Measurements from ENCODE around the gene DLG2.

Gene DLG2

DNA sequence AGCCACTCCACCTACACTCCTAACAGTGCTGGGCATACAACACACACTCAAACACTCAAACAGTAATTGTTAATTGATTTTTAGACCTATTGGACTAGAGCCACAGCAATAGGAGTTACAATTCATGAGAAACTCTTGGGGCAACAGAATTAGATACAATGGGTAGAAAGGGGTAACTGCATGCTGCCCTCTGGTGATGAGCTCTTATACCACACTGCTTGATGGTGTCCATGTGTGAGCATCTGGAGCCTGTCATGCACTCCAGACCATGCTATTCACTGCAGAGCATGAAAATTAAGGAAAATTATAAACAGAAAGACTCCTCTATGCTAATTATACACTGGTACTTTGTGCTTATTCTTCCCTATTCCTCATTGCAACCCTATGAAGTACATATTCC is 1365.4 kb downstream of the DLG2 start:
- H3K4me3 ChIP-seq (ENCODE audit: low read depth, low read length): no peak overlapping the region
- peak; percentile 11 for DNase-seq (ENCODE audit: low read depth)
- TF ChIP-seq, protein P1, sequence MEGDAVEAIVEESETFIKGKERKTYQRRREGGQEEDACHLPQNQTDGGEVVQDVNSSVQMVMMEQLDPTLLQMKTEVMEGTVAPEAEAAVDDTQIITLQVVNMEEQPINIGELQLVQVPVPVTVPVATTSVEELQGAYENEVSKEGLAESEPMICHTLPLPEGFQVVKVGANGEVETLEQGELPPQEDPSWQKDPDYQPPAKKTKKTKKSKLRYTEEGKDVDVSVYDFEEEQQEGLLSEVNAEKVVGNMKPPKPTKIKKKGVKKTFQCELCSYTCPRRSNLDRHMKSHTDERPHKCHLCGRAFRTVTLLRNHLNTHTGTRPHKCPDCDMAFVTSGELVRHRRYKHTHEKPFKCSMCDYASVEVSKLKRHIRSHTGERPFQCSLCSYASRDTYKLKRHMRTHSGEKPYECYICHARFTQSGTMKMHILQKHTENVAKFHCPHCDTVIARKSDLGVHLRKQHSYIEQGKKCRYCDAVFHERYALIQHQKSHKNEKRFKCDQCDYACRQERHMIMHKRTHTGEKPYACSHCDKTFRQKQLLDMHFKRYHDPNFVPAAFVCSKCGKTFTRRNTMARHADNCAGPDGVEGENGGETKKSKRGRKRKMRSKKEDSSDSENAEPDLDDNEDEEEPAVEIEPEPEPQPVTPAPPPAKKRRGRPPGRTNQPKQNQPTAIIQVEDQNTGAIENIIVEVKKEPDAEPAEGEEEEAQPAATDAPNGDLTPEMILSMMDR (IDR thresholded peaks at IDR 0.05; ENCODE audit: control insufficient read depth, extremely low read depth, insufficient read depth): peak; percentile 50

DNA sequence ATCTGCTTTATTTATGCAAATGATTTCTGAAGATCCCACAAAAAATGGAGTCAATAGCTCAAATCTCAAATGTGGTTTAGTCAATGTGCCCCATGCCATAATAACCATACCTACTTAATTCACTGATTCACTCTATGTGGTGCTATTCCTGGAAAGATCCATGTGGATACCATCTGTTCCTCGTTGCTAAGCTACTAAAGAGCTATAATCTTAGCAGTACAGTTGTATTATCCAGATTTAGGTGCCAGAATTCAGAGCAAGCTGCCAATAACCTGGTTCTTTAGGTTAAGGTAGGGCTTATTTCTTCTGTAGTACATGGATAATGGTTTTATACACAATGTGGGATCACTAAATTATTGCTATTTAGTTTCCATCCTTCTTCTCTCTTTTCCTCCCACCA is 1366.3 kb downstream of the DLG2 start:
- no peak for DNase-seq (ENCODE audit: low read depth)
- TF ChIP-seq, protein P1 (IDR thresholded peaks at IDR 0.05; ENCODE audit: control insufficient read depth, extremely low read depth, insufficient read depth): no peak
- no peak overlapping the region for H3K4me3 ChIP-seq (ENCODE audit: low read depth, low read length)

DNA sequence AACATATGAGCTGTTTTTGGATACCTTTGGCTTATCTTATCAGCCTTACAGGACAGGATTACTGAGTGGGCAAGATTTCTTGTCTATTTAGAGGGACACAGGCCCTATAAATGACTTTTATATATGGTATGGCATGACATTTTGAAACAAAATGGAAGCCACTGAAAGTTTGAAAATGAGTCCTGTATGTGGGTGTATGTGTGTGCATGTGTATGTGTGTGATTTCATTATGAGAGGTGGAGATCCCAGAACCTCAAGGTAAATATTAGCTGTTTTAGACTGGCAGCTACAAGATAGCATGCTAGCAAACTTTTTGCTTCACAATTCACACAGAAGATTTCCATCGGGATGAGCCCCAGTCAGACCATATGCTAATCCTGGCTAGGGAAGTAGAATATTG is 1370.5 kb downstream of the DLG2 start:
- TF ChIP-seq, protein P1 (IDR thresholded peaks at IDR 0.05; ENCODE audit: control insufficient read depth, extremely low read depth, insufficient read depth): no peak
- no peak overlapping the region for H3K4me3 ChIP-seq (ENCODE audit: low read depth, low read length)
- DNase-seq (ENCODE audit: low read depth): no peak

DNA sequence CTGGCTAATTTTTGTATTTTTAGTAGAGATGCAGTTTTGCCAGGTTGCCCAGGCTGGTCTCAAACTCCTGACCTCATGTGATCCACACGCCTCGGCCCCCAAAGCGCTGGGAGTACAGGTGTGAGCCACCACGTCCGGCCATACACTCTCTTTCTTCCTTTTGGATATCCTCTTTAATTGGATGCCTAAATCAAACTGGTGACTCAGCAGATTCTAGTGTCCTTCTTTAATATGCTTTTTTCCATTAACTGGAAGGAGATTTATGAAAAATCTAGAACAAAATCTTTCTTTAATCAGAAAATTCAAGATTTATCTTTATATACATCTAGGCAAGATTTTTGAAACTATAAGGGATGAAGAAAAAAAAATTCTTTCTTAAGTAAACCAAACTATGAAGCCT is 1371.7 kb downstream of the DLG2 start:
- H3K4me3 ChIP-seq (ENCODE audit: low read depth, low read length): no peak overlapping the region
- TF ChIP-seq, protein P1 (IDR thresholded peaks at IDR 0.05; ENCODE audit: control insufficient read depth, extremely low read depth, insufficient read depth): no peak
- DNase-seq (ENCODE audit: low read depth): no peak

DNA sequence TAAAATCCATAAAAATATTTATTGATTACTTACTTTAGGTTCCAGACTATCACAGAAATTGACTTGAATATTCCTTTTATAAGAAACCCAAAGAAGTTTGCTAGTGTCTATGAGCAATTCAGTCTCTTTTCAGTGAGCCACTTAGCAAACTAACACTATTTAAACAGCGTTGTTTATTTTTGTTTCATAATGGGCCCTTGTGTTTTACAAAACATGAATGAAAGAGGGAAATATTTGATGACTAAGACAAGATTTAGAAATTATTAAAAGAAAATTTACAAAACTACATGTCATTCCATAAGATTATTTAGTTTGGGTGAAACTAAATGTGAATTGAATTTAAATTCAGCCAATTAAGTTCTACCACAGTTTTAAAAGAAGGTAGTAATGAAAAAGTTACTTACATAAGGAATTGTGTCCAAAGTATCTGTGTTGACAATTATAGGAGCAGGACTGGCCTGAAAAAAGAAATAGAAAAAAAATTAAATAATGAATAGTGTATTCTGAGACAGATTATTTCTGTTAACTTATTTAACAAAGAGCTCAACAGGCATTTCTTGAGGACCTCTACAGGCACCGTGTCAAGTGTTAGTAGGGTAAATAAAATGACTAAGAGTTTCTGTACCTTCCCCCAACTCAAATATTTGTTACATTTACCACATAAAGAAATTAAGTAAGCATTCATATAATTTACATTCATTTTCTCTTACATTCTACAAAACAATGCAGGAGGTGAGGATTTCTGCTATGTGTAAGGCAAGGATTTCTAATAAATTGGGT is 1376.1 kb downstream of the DLG2 start:
- no peak overlapping the region for H3K4me3 ChIP-seq (ENCODE audit: low read depth, low read length)
- no peak for DNase-seq (ENCODE audit: low read depth)
- TF ChIP-seq, protein P1 (IDR thresholded peaks at IDR 0.05; ENCODE audit: control insufficient read depth, extremely low read depth, insufficient read depth): no peak

DNA sequence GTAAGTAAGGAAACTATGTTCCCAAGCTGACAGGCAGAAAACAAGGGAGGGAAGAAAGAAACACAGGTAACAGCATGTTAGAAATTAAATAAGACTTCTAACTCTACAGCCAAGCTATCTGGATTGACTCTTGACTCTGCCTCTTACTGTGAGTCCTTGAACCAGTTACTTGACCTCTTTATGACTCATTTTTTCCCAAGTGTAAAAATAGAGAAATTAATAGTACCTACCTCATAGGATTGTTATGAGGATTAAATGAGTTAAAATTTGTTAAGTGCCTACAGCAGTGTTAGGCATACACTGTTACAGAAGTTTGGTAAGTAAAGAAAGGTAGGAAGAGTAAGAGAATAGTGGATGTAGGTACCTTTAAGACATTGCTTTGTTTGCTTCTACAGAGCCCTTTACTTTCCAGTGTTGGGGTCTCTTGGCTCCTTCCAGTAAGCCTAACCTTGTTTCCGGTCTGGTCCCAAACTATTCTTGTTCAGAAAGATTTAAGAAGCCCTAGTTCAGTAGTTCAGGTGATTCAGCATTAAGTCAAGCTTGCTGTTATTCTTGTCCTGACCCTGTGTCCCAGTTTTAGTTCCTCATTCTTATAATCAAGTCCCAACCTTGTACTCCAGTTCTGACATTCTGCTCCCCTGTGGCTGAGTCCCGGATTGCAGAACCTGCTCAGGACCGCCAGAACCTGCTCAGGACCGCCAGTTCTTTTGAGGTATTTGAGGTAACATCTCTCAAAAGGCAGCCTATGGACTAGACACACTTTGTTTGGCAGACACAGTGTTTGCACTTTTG is 1377.6 kb downstream of the DLG2 start:
- TF ChIP-seq, protein P1 (IDR thresholded peaks at IDR 0.05; ENCODE audit: control insufficient read depth, extremely low read depth, insufficient read depth): no peak
- no peak for DNase-seq (ENCODE audit: low read depth)
- H3K4me3 ChIP-seq (ENCODE audit: low read depth, low read length): no peak overlapping the region
